HepG2 (cell line): ENCODE data around the gene ATXN7L3. TPM values are rescaled to one million over a fixed set of nuclear protein-coding genes. Genes with fewer than 3 reads are reported as not detected.

Experiments used
- CHD4 ChIP-seq: fragments of 200-600 bp; sonication (generic); IDR thresholded peaks from 2 replicates; pipeline ENCODE4 v1.7.0; 2017; ENCODE audit warnings: mild to moderate bottlenecking, low read length, borderline replicate concordance
- CTCF ChIP-seq: sonication (generic); formaldehyde crosslinking; IDR thresholded peaks from 2 replicates; pipeline ENCODE4 v1.5.0; 2020; ENCODE audit warnings: mild to moderate bottlenecking, missing genetic modification reagents, moderate library complexity
- KAT8 ChIP-seq: IDR thresholded peaks from 2 replicates; pipeline ENCODE4 v1.6.1; 2016; ENCODE audit warnings: missing genetic modification reagents, missing compliant biosample characterization
- KLF11 ChIP-seq: IDR thresholded peaks from 2 replicates; pipeline ENCODE4 v1.6.1; 2016; ENCODE audit warnings: missing compliant biosample characterization
- KLF9 ChIP-seq: IDR thresholded peaks from 2 replicates; pipeline ENCODE4 v1.6.1; 2016; ENCODE audit warnings: low read depth
- MED13 ChIP-seq: sonication (generic); formaldehyde crosslinking; IDR thresholded peaks from 2 replicates; pipeline ENCODE4 v1.5.0; 2020; ENCODE audit warnings: missing genetic modification reagents
- MLLT10 ChIP-seq: sonication (generic); formaldehyde crosslinking; IDR thresholded peaks from 2 replicates; pipeline ENCODE4 v1.4.0; 2020; ENCODE audit warnings: missing genetic modification reagents
- MTERF4 ChIP-seq: sonication (generic); formaldehyde crosslinking; IDR thresholded peaks from 2 replicates; pipeline ENCODE4 v1.8.0; 2023; ENCODE audit warnings: mild to moderate bottlenecking, missing genetic modification reagents
- NAIF1 ChIP-seq: sonication (generic); formaldehyde crosslinking; IDR thresholded peaks from 2 replicates; pipeline ENCODE4 v1.5.0; 2020; ENCODE audit warnings: mild to moderate bottlenecking, missing genetic modification reagents, borderline replicate concordance
- NFYB ChIP-seq: sonication (generic); formaldehyde crosslinking; IDR thresholded peaks from 2 replicates; pipeline ENCODE4 v1.4.0; 2020; ENCODE audit warnings: missing genetic modification reagents
- NR1H2 ChIP-seq: sonication (generic); formaldehyde crosslinking; IDR thresholded peaks from 2 replicates; pipeline ENCODE4 v1.8.1; 2022; ENCODE audit warnings: low read depth, missing genetic modification reagents, borderline replicate concordance
- PHF8 ChIP-seq: sonication (generic); formaldehyde crosslinking; IDR thresholded peaks from 2 replicates; pipeline ENCODE4 v1.5.0; 2020; ENCODE audit warnings: missing genetic modification reagents
- RORA ChIP-seq: sonication (generic); formaldehyde crosslinking; IDR thresholded peaks from 2 replicates; pipeline ENCODE4 v1.5.0; 2020; ENCODE audit warnings: mild to moderate bottlenecking, missing genetic modification reagents, moderate library complexity
- SRSF9 ChIP-seq: fragments of 200-400 bp; formaldehyde crosslinking; IDR thresholded peaks from 2 replicates; pipeline ENCODE4 v1.6.1; 2018; ENCODE audit warnings: borderline replicate concordance, mild to moderate bottlenecking, low read depth, low read length; ENCODE audit not compliant: insufficient read depth, poor library complexity, severe bottlenecking
- THRA ChIP-seq: sonication (generic); formaldehyde crosslinking; IDR thresholded peaks from 2 replicates; pipeline ENCODE4 v1.4.0; 2020; ENCODE audit warnings: missing genetic modification reagents, borderline replicate concordance
- TP53 ChIP-seq: sonication (generic); formaldehyde crosslinking; conservative IDR thresholded peaks from 2 replicates; pipeline ENCODE4 v1.4.0; 2020; ENCODE audit warnings: missing genetic modification reagents
- ZNF232 ChIP-seq: sonication (generic); formaldehyde crosslinking; IDR thresholded peaks from 2 replicates; pipeline ENCODE4 v1.4.0; 2020; ENCODE audit warnings: missing genetic modification reagents, borderline replicate concordance
- polyA plus RNA-seq, 8 experiments: library from polyadenylated mRNA; depleted of rRNA in 3 of 8; stranded (reverse) in 7 of 8; unstranded in 1 of 8; fragments of >200 nt; fragmentation: Illumina TruSeq in 4 of 8; extraction: Trizol in 4 of 8; gene quantifications; 2 replicates each; pipeline versions ENCODE4 v1.2.1 to v1.2.3, GENCODE V29; 2011 to 2016; ENCODE audit warnings: low read depth in 4 of 8, missing spikeins in 1 of 8, mixed read lengths in 1 of 8; ENCODE audit not compliant: insufficient read depth in 1 of 8
- total RNA-seq, 5 experiments: library from RNA; depleted of rRNA; stranded (reverse); fragments of >200 nt; fragmentation: Illumina TruSeq; extraction: Trizol; gene quantifications; 2 replicates each; pipeline ENCODE4 v1.2.3, GENCODE V29; 2016; ENCODE audit warnings: low read depth in 1 of 5
- TF ChIP-seq, protein P1 (sequence below): sonication (generic); formaldehyde crosslinking; IDR thresholded peaks from 2 replicates; pipeline ENCODE4 v1.5.0; 2020; ENCODE audit warnings: missing genetic modification reagents
- TF ChIP-seq, protein P2 (sequence below): sonication (generic); formaldehyde crosslinking; IDR thresholded peaks from 2 replicates; pipeline ENCODE4 v1.4.0; 2020; ENCODE audit warnings: missing genetic modification reagents
- TF ChIP-seq, protein P3 (sequence below): sonication (generic); formaldehyde crosslinking; IDR thresholded peaks from 2 replicates; pipeline ENCODE4 v1.8.1; 2023; ENCODE audit warnings: mild to moderate bottlenecking, moderate library complexity, missing genetic modification reagents

Gene ATXN7L3
- total and polyA plus RNA-seq, 2 of the 13 experiments (the other 11 are each of a cell fraction or from before 2014, with no cell fraction given), result 44.5 to 59.1 TPM

DNA sequence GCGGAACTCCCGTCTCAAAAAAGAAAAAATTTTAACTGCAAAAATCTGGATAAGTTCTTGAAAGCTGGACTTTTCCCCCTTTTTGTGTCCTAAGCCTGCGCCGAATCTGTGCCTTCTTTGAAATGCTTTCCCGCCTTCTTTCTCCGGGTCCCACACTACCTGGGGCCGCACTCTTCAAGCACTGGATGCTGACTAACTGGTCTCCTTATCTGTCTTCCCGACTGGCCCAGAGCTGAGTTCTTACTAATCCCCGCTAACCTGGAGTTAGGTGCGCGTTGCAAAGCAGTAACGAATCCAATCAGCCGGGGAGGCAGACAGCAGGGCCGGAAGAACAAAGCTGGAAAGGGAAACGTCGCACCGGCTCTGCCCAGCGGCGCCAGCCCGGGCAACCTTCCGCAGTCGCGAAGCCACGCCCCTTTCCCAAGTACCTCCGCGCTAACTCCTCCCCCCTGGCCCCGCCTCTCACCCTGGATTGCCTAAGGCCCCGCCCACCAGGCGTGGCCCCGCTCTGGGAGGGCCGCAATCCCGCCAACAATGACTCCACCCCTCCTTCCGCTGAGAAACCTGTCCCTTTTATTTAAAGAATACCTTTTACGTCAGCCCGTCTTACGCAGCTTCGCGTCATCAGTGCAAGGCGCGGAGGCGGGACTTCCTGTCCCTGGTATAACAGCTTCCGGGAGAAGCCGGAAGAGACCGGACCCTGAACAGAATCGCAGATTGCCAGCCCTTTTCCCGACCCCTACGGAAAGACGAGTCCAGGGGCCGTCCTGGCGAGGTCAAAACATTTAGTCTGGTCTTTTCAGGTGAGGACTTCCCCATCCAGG lies 13.2 kb downstream of the ATXN7L3 start, which contains the start of gene TMUB2 (continued):
- TF ChIP-seq RORA (CRISPR knock-in tag), result no peak
- TF ChIP-seq SRSF9, result no peak
- TF ChIP-seq, protein P1, sequence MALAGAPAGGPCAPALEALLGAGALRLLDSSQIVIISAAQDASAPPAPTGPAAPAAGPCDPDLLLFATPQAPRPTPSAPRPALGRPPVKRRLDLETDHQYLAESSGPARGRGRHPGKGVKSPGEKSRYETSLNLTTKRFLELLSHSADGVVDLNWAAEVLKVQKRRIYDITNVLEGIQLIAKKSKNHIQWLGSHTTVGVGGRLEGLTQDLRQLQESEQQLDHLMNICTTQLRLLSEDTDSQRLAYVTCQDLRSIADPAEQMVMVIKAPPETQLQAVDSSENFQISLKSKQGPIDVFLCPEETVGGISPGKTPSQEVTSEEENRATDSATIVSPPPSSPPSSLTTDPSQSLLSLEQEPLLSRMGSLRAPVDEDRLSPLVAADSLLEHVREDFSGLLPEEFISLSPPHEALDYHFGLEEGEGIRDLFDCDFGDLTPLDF, result peak; percentile 95
- peak; percentile 96 for TF ChIP-seq KAT8 (CRISPR knock-in tag)
- peak; percentile 52; the same call in 1 of the 2 replicates for TF ChIP-seq KLF11
- TF ChIP-seq, protein P2, sequence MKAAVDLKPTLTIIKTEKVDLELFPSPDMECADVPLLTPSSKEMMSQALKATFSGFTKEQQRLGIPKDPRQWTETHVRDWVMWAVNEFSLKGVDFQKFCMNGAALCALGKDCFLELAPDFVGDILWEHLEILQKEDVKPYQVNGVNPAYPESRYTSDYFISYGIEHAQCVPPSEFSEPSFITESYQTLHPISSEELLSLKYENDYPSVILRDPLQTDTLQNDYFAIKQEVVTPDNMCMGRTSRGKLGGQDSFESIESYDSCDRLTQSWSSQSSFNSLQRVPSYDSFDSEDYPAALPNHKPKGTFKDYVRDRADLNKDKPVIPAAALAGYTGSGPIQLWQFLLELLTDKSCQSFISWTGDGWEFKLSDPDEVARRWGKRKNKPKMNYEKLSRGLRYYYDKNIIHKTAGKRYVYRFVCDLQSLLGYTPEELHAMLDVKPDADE (CRISPR knock-in tag), result peak; percentile 49; the same call in 1 of the 2 replicates
- no peak for TF ChIP-seq NAIF1 (CRISPR knock-in tag)
- TF ChIP-seq ZNF232 (CRISPR knock-in tag), result peak; percentile 71; the same call in 1 of the 2 replicates
- peak; percentile 66; the same call in 1 of the 2 replicates for TF ChIP-seq KLF9 (CRISPR knock-in tag)
- TF ChIP-seq, protein P3, sequence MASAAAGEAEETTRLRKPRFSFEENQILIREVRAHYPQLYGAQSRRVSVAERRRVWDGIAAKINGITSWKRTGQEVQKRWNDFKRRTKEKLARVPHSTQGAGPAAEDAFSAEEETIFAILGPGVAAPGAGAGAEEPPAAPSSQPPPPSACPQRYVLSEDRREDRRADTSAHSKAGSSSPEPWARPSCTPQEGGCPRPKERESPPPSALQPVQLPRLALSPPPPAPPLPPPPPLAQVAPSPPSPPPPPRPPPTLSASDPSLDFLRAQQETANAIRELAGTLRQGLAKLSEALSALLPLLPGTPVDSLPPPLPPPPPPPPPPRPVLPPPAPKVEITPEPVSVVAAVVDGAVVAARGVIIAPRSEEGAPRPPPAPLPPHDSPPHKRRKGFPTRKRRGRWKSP (CRISPR knock-in tag), result peak; percentile 88
- peak; percentile 40; the same call in 1 of the 2 replicates for TF ChIP-seq TP53
- TF ChIP-seq MLLT10 (CRISPR knock-in tag), result no peak
- no peak for TF ChIP-seq CHD4
- TF ChIP-seq MTERF4 (CRISPR knock-in tag), result peak; percentile 32; the same call in 1 of the 2 replicates
- TF ChIP-seq NR1H2, result no peak
- peak; percentile 44 for TF ChIP-seq NFYB (CRISPR knock-in tag)
- peak; percentile 81 for TF ChIP-seq PHF8 (CRISPR knock-in tag)
- TF ChIP-seq MED13 (CRISPR knock-in tag), result peak; percentile 49; the same call in 1 of the 2 replicates
- TF ChIP-seq THRA, result no peak; the same call in 1 of the 2 replicates
- peak; percentile 16; the same call in 1 of the 2 replicates for TF ChIP-seq CTCF (CRISPR knock-in tag)
